Measurements from ENCODE around the gene BNIP3.
"Not testable (repeated sequence)": the region's sequence is repeated elsewhere in the genome, so short reads cannot be mapped to it uniquely, and the experiment has no call there.

- TF ChIP-seq HMGXB4, MAX (CRISPR knock-in tag; IDR thresholded peaks at IDR 0.05): not testable (repeated sequence)
Measured at GRCh38 chr10:131919461-131919860, 62.3 kb downstream of the BNIP3 start.

Data from WTC11 (cell line).